ENCODE data around the gene TRIM63. TPM values are rescaled to one million over a fixed set of nuclear protein-coding genes. Genes with fewer than 3 reads are reported as not detected.

Gene TRIM63
- total RNA-seq, 2 experiments from 2014 or later: not detected

GRCh38 chr1:26029054-26029863 is 38.2 kb downstream of the TRIM63 start:
- Histone ChIP-seq H3K36me3 (ENCODE audit: insufficient read depth, low read length) (no peaks in the 10 kb centered on the region), H3K9me2 (ENCODE audit: insufficient read depth, low read length) (no peaks in the 10 kb centered on the region), H3K4me3 (ENCODE audit: low read depth, low read length, poor library complexity, severe bottlenecking) (no peak overlapping the region), H3K79me2 (ENCODE audit: insufficient read depth, low read depth, low read length) (no peaks in the 10 kb centered on the region), H4K20me1 (ENCODE audit: insufficient read depth, low read length) (no peaks in the 10 kb centered on the region), H3K4me2 (ENCODE audit: low read length) (no peak overlapping the region), H3K4me1 (ENCODE audit: insufficient read depth, low read length, poor library complexity, severe bottlenecking) (no peaks in the 10 kb centered on the region), H3K9me3 (ENCODE audit: low read length) (no peaks in the 10 kb centered on the region), H2AFZ (ENCODE audit: low read length) (no peak overlapping the region), H3K27ac (ENCODE audit: low read depth, low read length, poor library complexity, severe bottlenecking) (no peak overlapping the region)
- CTCF ChIA-PET (ENCODE audit: unreplicated experiment): no interaction called here
- DNase-seq (ENCODE audit: low spot score): no peak
- POLR2A ChIA-PET: interaction anchor here (0.7 to 1.2 kb wide), 3 partner anchors 27 to 205 kb away, joined by 3 to 4 read pairs (median 3); partner anchors contain the start of gene CEP85
- TF ChIP-seq EZH2phosphoT487 (IDR thresholded peaks at IDR 0.05; ENCODE audit: borderline replicate concordance, low read depth, low read length): no peak
- intact Hi-C loops (cut with micrococcal nuclease; ENCODE audit: unreplicated experiment): no loop called here
- BruUV-seq (replicated peaks): no TSS peak

DNA sequence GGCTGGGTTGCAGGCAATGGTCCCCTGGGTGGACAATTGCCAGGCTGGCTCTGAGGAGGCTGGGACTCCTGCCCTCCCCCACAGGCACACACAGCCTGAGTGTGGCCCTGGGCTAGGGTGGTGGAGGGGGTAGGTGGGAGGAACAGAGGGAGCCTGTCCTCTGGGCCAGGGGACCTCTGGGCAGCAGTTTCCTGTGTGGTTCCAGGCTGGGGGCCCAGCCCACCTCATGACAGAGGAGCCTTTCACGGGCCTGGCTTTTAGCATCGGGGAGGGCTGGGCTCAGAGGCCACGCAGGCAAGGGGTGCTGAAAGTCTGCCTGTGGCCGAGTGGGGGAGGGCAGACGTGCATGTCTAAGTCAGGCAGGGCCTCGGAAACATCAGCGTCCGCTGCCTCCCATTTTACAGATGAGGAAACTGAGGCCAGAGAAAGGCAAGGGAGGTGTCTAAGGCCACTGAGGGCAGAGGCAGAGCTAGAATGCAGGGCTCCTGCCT is 38.9 kb downstream of the TRIM63 start:
- Histone ChIP-seq H3K4me2 (ENCODE audit: low read length) (no peak overlapping the region), H3K9me3 (ENCODE audit: low read length) (no peaks in the 10 kb centered on the region), H3K4me3 (ENCODE audit: low read depth, low read length, poor library complexity, severe bottlenecking) (no peak overlapping the region), H3K4me1 (ENCODE audit: insufficient read depth, low read length, poor library complexity, severe bottlenecking) (no peaks in the 10 kb centered on the region), H3K79me2 (ENCODE audit: insufficient read depth, low read depth, low read length) (no peaks in the 10 kb centered on the region), H3K9me2 (ENCODE audit: insufficient read depth, low read length) (no peaks in the 10 kb centered on the region), H3K36me3 (ENCODE audit: insufficient read depth, low read length) (no peaks in the 10 kb centered on the region), H3K27ac (ENCODE audit: low read depth, low read length, poor library complexity, severe bottlenecking) (no peak overlapping the region), H2AFZ (ENCODE audit: low read length) (no peak overlapping the region), H4K20me1 (ENCODE audit: insufficient read depth, low read length) (no peaks in the 10 kb centered on the region)
- no TSS peak for BruUV-seq (replicated peaks)
- no peak for DNase-seq (ENCODE audit: low spot score)
- ChIA-PET CTCF (ENCODE audit: unreplicated experiment) (no interaction called here), POLR2A (no interaction called here)
- TF ChIP-seq EZH2phosphoT487 (IDR thresholded peaks at IDR 0.05; ENCODE audit: borderline replicate concordance, low read depth, low read length) (no peak), CTCF (conservative IDR thresholded peaks at IDR 0.05; ENCODE audit: low read length) (no peak)
- intact Hi-C loops (cut with micrococcal nuclease; ENCODE audit: unreplicated experiment): no loop called here

DNA sequence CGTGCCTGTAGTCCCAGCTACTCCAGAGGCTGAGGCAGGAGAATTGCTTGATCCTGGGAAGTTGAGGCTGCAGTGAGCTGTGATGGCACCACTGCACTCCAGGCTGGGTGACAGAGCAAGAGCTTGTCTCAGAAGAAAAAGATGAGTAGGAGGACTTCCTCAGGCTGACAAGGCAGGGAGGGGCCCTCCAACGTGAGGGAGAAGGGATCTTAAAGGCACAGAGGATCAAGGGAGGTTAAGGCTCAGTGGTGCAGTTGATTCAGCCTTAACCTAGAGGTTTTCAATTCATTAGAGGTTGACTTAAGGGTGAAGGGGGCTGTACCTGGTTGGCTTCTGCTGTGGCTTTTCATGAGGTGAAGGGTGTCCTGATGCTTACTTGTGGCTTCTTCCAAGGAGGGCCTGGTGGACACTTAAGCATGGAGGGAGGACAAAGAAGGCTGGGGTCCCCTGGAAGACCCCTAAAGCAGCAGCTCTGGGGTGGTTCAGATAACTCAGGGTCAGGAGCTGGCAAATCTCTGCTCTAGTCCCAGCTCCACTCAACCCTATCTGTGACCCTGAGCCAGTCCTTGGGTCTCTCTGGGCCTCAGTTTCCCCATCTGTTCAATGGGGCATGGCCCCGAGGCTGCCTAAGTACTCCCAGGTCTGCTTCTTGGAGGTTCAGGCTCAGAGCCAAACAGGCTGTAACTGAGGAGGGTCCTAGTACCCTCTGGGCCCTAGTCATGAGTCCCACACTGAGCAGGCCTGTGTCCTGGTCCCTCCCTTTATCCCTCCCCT is 39.5 kb downstream of the TRIM63 start:
- no TSS peak for BruUV-seq (replicated peaks)
- intact Hi-C loops (cut with micrococcal nuclease; ENCODE audit: unreplicated experiment): no loop called here
- H3K9me2 ChIP-seq (ENCODE audit: insufficient read depth, low read length): no peaks in the 10 kb centered on the region
- no peak overlapping the region for H3K4me3 ChIP-seq (ENCODE audit: low read depth, low read length, poor library complexity, severe bottlenecking)
- ChIA-PET CTCF (ENCODE audit: unreplicated experiment) (no interaction called here), POLR2A (no interaction called here)
- no peaks in the 10 kb centered on the region for H3K79me2 ChIP-seq (ENCODE audit: insufficient read depth, low read depth, low read length)
- H3K9me3 ChIP-seq (ENCODE audit: low read length): no peaks in the 10 kb centered on the region
- TF ChIP-seq EZH2phosphoT487 (IDR thresholded peaks at IDR 0.05; ENCODE audit: borderline replicate concordance, low read depth, low read length) (no peak), CTCF (conservative IDR thresholded peaks at IDR 0.05; ENCODE audit: low read length) (no peak)
- H3K4me2 ChIP-seq (ENCODE audit: low read length): no peak overlapping the region
- no peak overlapping the region for H2AFZ ChIP-seq (ENCODE audit: low read length)
- no peak for DNase-seq (ENCODE audit: low spot score)
- H3K27ac ChIP-seq (ENCODE audit: low read depth, low read length, poor library complexity, severe bottlenecking): no peak overlapping the region
- H4K20me1 ChIP-seq (ENCODE audit: insufficient read depth, low read length): no peaks in the 10 kb centered on the region
- H3K4me1 ChIP-seq (ENCODE audit: insufficient read depth, low read length, poor library complexity, severe bottlenecking): no peaks in the 10 kb centered on the region
- H3K36me3 ChIP-seq (ENCODE audit: insufficient read depth, low read length): no peaks in the 10 kb centered on the region

Data from OCI-LY7 (cell line).